HepG2 (cell line): ENCODE results near the gene TRIM66. TPM values are rescaled to one million over a fixed set of nuclear protein-coding genes. Genes with fewer than 3 reads are reported as not detected.

ENCODE experiments used
- AGO2 ChIP-seq: fragments of 200-400 bp; formaldehyde crosslinking; optimal IDR thresholded peaks from 2 replicates; pipeline ENCODE3; 2017; ENCODE audit warnings: mild to moderate bottlenecking, low read depth, low read length, moderate library complexity
- PRPF4 ChIP-seq: fragments of 200-400 bp; formaldehyde crosslinking; IDR thresholded peaks from 2 replicates; pipeline ENCODE4 v1.6.1; 2016; ENCODE audit warnings: low read length, low read depth; ENCODE audit not compliant: poor library complexity, severe bottlenecking
- RBAK ChIP-seq: sonication (generic); formaldehyde crosslinking; IDR thresholded peaks from 2 replicates; pipeline ENCODE4 v1.5.1; 2020; ENCODE audit warnings: mild to moderate bottlenecking, missing genetic modification reagents
- SALL2 ChIP-seq: sonication (generic); formaldehyde crosslinking; IDR thresholded peaks from 2 replicates; pipeline ENCODE4 v1.8.1; 2023; ENCODE audit warnings: mild to moderate bottlenecking, missing genetic modification reagents, inconsistent platforms
- SRSF4 ChIP-seq: fragments of 200-400 bp; formaldehyde crosslinking; IDR thresholded peaks from one replicate; pipeline ENCODE4 v1.6.1; 2018; ENCODE audit warnings: mild to moderate bottlenecking, low read depth, low read length, moderate library complexity; ENCODE audit not compliant: poor library complexity, severe bottlenecking
- STAT5B ChIP-seq: sonication (generic); formaldehyde crosslinking; IDR thresholded peaks from 2 replicates; pipeline ENCODE4 v1.4.0; 2020; ENCODE audit warnings: missing genetic modification reagents
- TFAP4 ChIP-seq: sonication (generic); IDR thresholded peaks from 2 replicates; pipeline ENCODE4 v1.6.1; 2016; ENCODE audit warnings: low read depth, borderline replicate concordance
- THYN1 ChIP-seq: sonication (generic); formaldehyde crosslinking; IDR thresholded peaks from 2 replicates; pipeline ENCODE4 v1.8.1; 2023; ENCODE audit warnings: low read depth, mild to moderate bottlenecking, moderate library complexity, missing genetic modification reagents, borderline replicate concordance
- ZBTB3 ChIP-seq: sonication (generic); formaldehyde crosslinking; IDR thresholded peaks from 2 replicates; pipeline ENCODE4 v1.4.0; 2020; ENCODE audit warnings: low read depth, mild to moderate bottlenecking, moderate library complexity, missing genetic modification reagents, borderline replicate concordance
- ZBTB7A ChIP-seq: sonication (generic); formaldehyde crosslinking; IDR thresholded peaks from 2 replicates; pipeline ENCODE4 v1.8.0; 2022; ENCODE audit warnings: mild to moderate bottlenecking, missing genetic modification reagents
- ZBTB7B ChIP-seq: sonication (generic); formaldehyde crosslinking; IDR thresholded peaks from 2 replicates; pipeline ENCODE4 v1.4.0; 2020; ENCODE audit warnings: missing genetic modification reagents
- ZC3H4 ChIP-seq: sonication (generic); formaldehyde crosslinking; IDR thresholded peaks from 2 replicates; pipeline ENCODE4 v1.4.0; 2020; ENCODE audit warnings: missing genetic modification reagents, borderline replicate concordance
- ZFP41 ChIP-seq: sonication (generic); formaldehyde crosslinking; IDR thresholded peaks from 2 replicates; pipeline ENCODE4 v1.4.0; 2020; ENCODE audit warnings: mild to moderate bottlenecking, missing genetic modification reagents, borderline replicate concordance
- ZNF280B ChIP-seq: sonication (generic); formaldehyde crosslinking; IDR thresholded peaks from 2 replicates; pipeline ENCODE4 v1.5.0; 2020; ENCODE audit warnings: missing genetic modification reagents, mild to moderate bottlenecking, borderline replicate concordance
- ZNF30 ChIP-seq: sonication (generic); formaldehyde crosslinking; IDR thresholded peaks from 2 replicates; pipeline ENCODE4 v1.5.0; 2020; ENCODE audit warnings: mild to moderate bottlenecking, missing genetic modification reagents
- ZNF331 ChIP-seq: sonication (generic); formaldehyde crosslinking; IDR thresholded peaks from 2 replicates; pipeline ENCODE4 v1.4.0; 2020; ENCODE audit warnings: missing genetic modification reagents
- ZNF557 ChIP-seq: sonication (generic); formaldehyde crosslinking; IDR thresholded peaks from 2 replicates; pipeline ENCODE4 v1.4.0; 2020; ENCODE audit warnings: missing genetic modification reagents
- ZNF737 ChIP-seq: sonication (generic); formaldehyde crosslinking; IDR thresholded peaks from 2 replicates; pipeline ENCODE4 v1.5.0; 2020; ENCODE audit warnings: missing genetic modification reagents, mild to moderate bottlenecking, borderline replicate concordance
- polyA plus RNA-seq, 8 experiments: library from polyadenylated mRNA; depleted of rRNA in 3 of 8; stranded (reverse) in 7 of 8; unstranded in 1 of 8; fragments of >200 nt; fragmentation: Illumina TruSeq in 4 of 8; extraction: Trizol in 4 of 8; gene quantifications; 2 replicates each; pipeline versions ENCODE4 v1.2.1 to v1.2.3, GENCODE V29; 2011 to 2016; ENCODE audit warnings: low read depth in 4 of 8, missing spikeins in 1 of 8, mixed read lengths in 1 of 8; ENCODE audit not compliant: insufficient read depth in 1 of 8
- total RNA-seq, 5 experiments: library from RNA; depleted of rRNA; stranded (reverse); fragments of >200 nt; fragmentation: Illumina TruSeq; extraction: Trizol; gene quantifications; 2 replicates each; pipeline ENCODE4 v1.2.3, GENCODE V29; 2016; ENCODE audit warnings: low read depth in 1 of 5
- TF ChIP-seq, protein P1 (sequence below): sonication (generic); formaldehyde crosslinking; IDR thresholded peaks from 2 replicates; pipeline ENCODE4 v1.5.1; 2020; ENCODE audit warnings: missing genetic modification reagents, mild to moderate bottlenecking, borderline replicate concordance
- TF ChIP-seq, protein P2 (sequence below), 2 experiments: IDR thresholded peaks; 2 replicates each; pipeline ENCODE4 v1.6.1; 2011 to 2012; ENCODE audit warnings: low read length in 2 of 2, borderline replicate concordance in 1 of 2, low read depth in 1 of 2, mild to moderate bottlenecking in 1 of 2, moderate library complexity in 1 of 2
- TF ChIP-seq, protein P3 (sequence below): sonication (generic); formaldehyde crosslinking; IDR thresholded peaks from 2 replicates; pipeline ENCODE4 v1.5.0; 2020; ENCODE audit warnings: mild to moderate bottlenecking, missing genetic modification reagents

TRIM66 gene
- total and polyA plus RNA-seq, 2 of the 13 experiments (the other 11 are each of a cell fraction or from before 2014, with no cell fraction given), result 4.9 to 6.1 TPM

DNA sequence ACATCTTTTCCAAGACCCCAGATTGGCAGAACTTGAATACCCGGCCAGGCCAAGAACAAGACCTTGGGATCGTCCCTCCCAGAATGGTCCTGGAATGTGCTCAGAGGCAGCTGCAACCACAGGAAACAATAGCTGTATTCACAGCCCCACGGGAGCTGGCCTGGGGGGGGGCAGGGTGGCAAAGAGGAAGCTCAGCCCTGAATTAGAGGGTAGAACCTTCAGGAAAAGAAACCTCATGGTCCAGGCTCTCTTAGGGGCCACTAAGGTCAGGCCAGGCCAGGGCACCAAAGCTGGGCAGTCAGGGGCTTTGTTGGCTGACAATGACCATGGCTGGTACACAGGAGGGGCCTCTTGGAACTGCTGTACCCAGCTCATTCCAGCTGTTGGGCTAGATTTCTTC lies 17.4 kb upstream of the TRIM66 start (continued):
- TF ChIP-seq ZBTB7A (CRISPR knock-in tag) (no peak), RBAK (no peak), ZFP41 (no peak), ZBTB7B (CRISPR knock-in tag) (peak; percentile 50; the same call in 1 of the 2 replicates), ZNF331 (0 out of 2 replicates have a peak, but pooled peaks have one; percentile 67), ZNF280B (CRISPR knock-in tag) (no peak), ZNF557 (CRISPR knock-in tag) (no peak; the same call in 1 of the 2 replicates), TFAP4 (peak; percentile 61; the same call in 1 of the 2 replicates), ZC3H4 (CRISPR knock-in tag) (no peak), SALL2 (CRISPR knock-in tag) (peak; percentile 29; the same call in 1 of the 2 replicates), THYN1 (no peak), SRSF4 (no peak), ZNF30 (CRISPR knock-in tag) (no peak), ZBTB3 (CRISPR knock-in tag) (no peak), PRPF4 (no peak), AGO2 (no peak), STAT5B (CRISPR knock-in tag) (no peak), ZNF737 (CRISPR knock-in tag) (no peak)
- TF ChIP-seq, protein P1, sequence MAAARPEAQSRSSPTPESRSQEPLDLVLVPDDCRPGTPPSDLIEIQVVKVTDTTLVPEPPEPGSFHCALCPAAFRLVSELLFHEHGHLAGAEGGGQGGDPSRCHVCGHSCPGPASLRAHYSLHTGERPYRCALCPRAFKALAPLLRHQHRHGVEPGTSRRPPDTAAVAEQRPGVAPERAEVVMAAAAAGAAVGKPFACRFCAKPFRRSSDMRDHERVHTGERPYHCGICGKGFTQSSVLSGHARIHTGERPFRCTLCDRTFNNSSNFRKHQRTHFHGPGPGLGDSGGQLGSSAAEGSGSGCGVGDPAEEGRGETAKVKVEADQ, result no peak; the same call in 1 of the 2 replicates
- TF ChIP-seq, protein P2, sequence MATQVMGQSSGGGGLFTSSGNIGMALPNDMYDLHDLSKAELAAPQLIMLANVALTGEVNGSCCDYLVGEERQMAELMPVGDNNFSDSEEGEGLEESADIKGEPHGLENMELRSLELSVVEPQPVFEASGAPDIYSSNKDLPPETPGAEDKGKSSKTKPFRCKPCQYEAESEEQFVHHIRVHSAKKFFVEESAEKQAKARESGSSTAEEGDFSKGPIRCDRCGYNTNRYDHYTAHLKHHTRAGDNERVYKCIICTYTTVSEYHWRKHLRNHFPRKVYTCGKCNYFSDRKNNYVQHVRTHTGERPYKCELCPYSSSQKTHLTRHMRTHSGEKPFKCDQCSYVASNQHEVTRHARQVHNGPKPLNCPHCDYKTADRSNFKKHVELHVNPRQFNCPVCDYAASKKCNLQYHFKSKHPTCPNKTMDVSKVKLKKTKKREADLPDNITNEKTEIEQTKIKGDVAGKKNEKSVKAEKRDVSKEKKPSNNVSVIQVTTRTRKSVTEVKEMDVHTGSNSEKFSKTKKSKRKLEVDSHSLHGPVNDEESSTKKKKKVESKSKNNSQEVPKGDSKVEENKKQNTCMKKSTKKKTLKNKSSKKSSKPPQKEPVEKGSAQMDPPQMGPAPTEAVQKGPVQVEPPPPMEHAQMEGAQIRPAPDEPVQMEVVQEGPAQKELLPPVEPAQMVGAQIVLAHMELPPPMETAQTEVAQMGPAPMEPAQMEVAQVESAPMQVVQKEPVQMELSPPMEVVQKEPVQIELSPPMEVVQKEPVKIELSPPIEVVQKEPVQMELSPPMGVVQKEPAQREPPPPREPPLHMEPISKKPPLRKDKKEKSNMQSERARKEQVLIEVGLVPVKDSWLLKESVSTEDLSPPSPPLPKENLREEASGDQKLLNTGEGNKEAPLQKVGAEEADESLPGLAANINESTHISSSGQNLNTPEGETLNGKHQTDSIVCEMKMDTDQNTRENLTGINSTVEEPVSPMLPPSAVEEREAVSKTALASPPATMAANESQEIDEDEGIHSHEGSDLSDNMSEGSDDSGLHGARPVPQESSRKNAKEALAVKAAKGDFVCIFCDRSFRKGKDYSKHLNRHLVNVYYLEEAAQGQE (IDR thresholded peaks at IDR 0.05; ENCODE audit: borderline replicate concordance in 1 of 2, low read depth in 1 of 2, low read length in 2 of 2), result no peak
- TF ChIP-seq, protein P3, sequence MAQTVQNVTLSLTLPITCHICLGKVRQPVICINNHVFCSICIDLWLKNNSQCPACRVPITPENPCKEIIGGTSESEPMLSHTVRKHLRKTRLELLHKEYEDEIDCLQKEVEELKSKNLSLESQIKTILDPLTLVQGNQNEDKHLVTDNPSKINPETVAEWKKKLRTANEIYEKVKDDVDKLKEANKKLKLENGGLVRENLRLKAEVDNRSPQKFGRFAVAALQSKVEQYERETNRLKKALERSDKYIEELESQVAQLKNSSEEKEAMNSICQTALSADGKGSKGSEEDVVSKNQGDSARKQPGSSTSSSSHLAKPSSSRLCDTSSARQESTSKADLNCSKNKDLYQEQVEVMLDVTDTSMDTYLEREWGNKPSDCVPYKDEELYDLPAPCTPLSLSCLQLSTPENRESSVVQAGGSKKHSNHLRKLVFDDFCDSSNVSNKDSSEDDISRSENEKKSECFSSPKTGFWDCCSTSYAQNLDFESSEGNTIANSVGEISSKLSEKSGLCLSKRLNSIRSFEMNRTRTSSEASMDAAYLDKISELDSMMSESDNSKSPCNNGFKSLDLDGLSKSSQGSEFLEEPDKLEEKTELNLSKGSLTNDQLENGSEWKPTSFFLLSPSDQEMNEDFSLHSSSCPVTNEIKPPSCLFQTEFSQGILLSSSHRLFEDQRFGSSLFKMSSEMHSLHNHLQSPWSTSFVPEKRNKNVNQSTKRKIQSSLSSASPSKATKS (CRISPR knock-in tag), result no peak
